ENCODE measurements around the gene ABHD17C.

ABHD17C gene

GRCh38 chr15:80788536-80788935 is 93.4 kb downstream of the ABHD17C start:
- DNase-seq (ENCODE audit: low spot score), result no peak

GRCh38 chr15:80789296-80789695 is 94.2 kb downstream of the ABHD17C start:
- no peak for DNase-seq (ENCODE audit: low spot score)

- no peak for DNase-seq (ENCODE audit: low spot score)
Observed at GRCh38 chr15:80789796-80790195, 94.7 kb downstream of the ABHD17C start.

- DNase-seq (ENCODE audit: low spot score), result no peak
Observed at GRCh38 chr15:80790236-80790635, 95.1 kb downstream of the ABHD17C start.

GRCh38 chr15:80791004-80791403 is 95.9 kb downstream of the ABHD17C start:
- DNase-seq (ENCODE audit: low spot score), result no peak

- DNase-seq (ENCODE audit: low spot score), result no peak
Observed at GRCh38 chr15:80796407-80796806, 101.3 kb downstream of the ABHD17C start.

GRCh38 chr15:80798911-80799310 is 103.8 kb downstream of the ABHD17C start:
- DNase-seq (ENCODE audit: low spot score), result no peak

- DNase-seq (ENCODE audit: low spot score), result no peak
Observed at GRCh38 chr15:80800067-80800466, 105.0 kb downstream of the ABHD17C start.

GRCh38 chr15:80801891-80802680 is 107.0 kb downstream of the ABHD17C start:
- DNase-seq (ENCODE audit: low spot score), result no peak

- no peak for DNase-seq (ENCODE audit: low spot score)
Observed at GRCh38 chr15:80803580-80804525, 108.7 kb downstream of the ABHD17C start.

GRCh38 chr15:80804970-80805495 is 109.9 kb downstream of the ABHD17C start:
- DNase-seq (ENCODE audit: low spot score), result no peak

Data from HuH-7.5 (cell line).